ENCODE data around the gene LAMA5.

The LAMA5 gene

GRCh38 chr20:62405108-62405980, 38.2 kb upstream of the LAMA5 start:
- no peak for DNase-seq (ENCODE audit: low read depth)

- no peak for DNase-seq (ENCODE audit: low read depth)
Observed at GRCh38 chr20:62404761-62405107, 37.6 kb upstream of the LAMA5 start.

- DNase-seq (ENCODE audit: low read depth) = no peak
Observed at GRCh38 chr20:62404112-62404665, 37.1 kb upstream of the LAMA5 start.

GRCh38 chr20:62403331-62403730, 36.2 kb upstream of the LAMA5 start:
- DNase-seq (ENCODE audit: low read depth) = no peak

- DNase-seq (ENCODE audit: low read depth) = no peak
Observed at GRCh38 chr20:62402456-62403150, 35.5 kb upstream of the LAMA5 start.

GRCh38 chr20:62401331-62401779, 34.2 kb upstream of the LAMA5 start:
- DNase-seq (ENCODE audit: low read depth) = no peak

- no peak for DNase-seq (ENCODE audit: low read depth)
Observed at GRCh38 chr20:62400541-62400940, 33.4 kb upstream of the LAMA5 start.

GRCh38 chr20:62400021-62400420, 32.9 kb upstream of the LAMA5 start:
- DNase-seq (ENCODE audit: low read depth) = no peak

- no peak for DNase-seq (ENCODE audit: low read depth)
Observed at GRCh38 chr20:62398120-62398821, 31.2 kb upstream of the LAMA5 start.

- no peak for DNase-seq (ENCODE audit: low read depth)
Observed at GRCh38 chr20:62396367-62397239, 29.5 kb upstream of the LAMA5 start.

GRCh38 chr20:62395311-62396242, 28.5 kb upstream of the LAMA5 start:
- DNase-seq (ENCODE audit: low read depth) = no peak

- no peak for DNase-seq (ENCODE audit: low read depth)
Observed at GRCh38 chr20:62394248-62395245, 27.4 kb upstream of the LAMA5 start.

GRCh38 chr20:62393830-62394229, 26.7 kb upstream of the LAMA5 start:
- DNase-seq (ENCODE audit: low read depth) = no peak

GRCh38 chr20:62393335-62393665, 26.2 kb upstream of the LAMA5 start:
- no peak for DNase-seq (ENCODE audit: low read depth)

- no peak for DNase-seq (ENCODE audit: low read depth)
Observed at GRCh38 chr20:62392621-62393334, 25.7 kb upstream of the LAMA5 start.

- no peak for DNase-seq (ENCODE audit: low read depth)
Observed at GRCh38 chr20:62392077-62392418, 24.9 kb upstream of the LAMA5 start.

GRCh38 chr20:62391165-62392076, 24.3 kb upstream of the LAMA5 start:
- DNase-seq (ENCODE audit: low read depth) = no peak
